ENCODE data around the gene ZNF593OS. TPM values are rescaled to one million over a fixed set of nuclear protein-coding genes. Genes with fewer than 3 reads are reported as not detected.

ZNF593OS gene
- polyA plus RNA-seq, 1 experiment = not detected

GRCh38 chr1:26188477-26188876 lies 16.8 kb upstream of the ZNF593OS start:
- Histone ChIP-seq H3K4me3 (ENCODE audit: low read depth, low read length) (no peak overlapping the region), H3K27me3 (ENCODE audit: control insufficient read depth, insufficient read depth, low read length) (peaks cover 11% of the 10 kb centered on the region), H3K9me3 (ENCODE audit: control insufficient read depth, insufficient read depth, low read length) (no peaks in the 10 kb centered on the region), H3K27ac (ENCODE audit: low read depth, low read length) (no peak overlapping the region)
- ChIA-PET POLR2A (no interaction called here), CTCF (no interaction called here)
- TF ChIP-seq CTCF (IDR thresholded peaks at IDR 0.05; ENCODE audit: low read depth, low read length) = no peak
- DNase-seq (ENCODE audit: low read depth, low spot score) = no peak

GRCh38 chr1:26187882-26188281 lies 16.2 kb upstream of the ZNF593OS start:
- H3K27me3 ChIP-seq (ENCODE audit: control insufficient read depth, insufficient read depth, low read length) = peaks cover 6% of the 10 kb centered on the region
- TF ChIP-seq CTCF (IDR thresholded peaks at IDR 0.05; ENCODE audit: low read depth, low read length) = no peak
- H3K27ac ChIP-seq (ENCODE audit: low read depth, low read length) = no peak overlapping the region
- POLR2A ChIA-PET = interaction anchor here (0.6 kb wide), 1 partner anchor 11 kb away, joined by 3 read pairs; no protein-coding TSS in a partner anchor
- no peaks in the 10 kb centered on the region for H3K9me3 ChIP-seq (ENCODE audit: control insufficient read depth, insufficient read depth, low read length)
- CTCF ChIA-PET = no interaction called here
- H3K4me3 ChIP-seq (ENCODE audit: low read depth, low read length) = no peak overlapping the region
- no peak for DNase-seq (ENCODE audit: low read depth, low spot score)

- Histone ChIP-seq H3K27me3 (ENCODE audit: control insufficient read depth, insufficient read depth, low read length) (peaks cover 5% of the 10 kb centered on the region), H3K4me3 (ENCODE audit: low read depth, low read length) (no peak overlapping the region)
Measured at GRCh38 chr1:26184883-26185282, 13.3 kb upstream of the ZNF593OS start.

GRCh38 chr1:26184086-26184485 lies 12.5 kb upstream of the ZNF593OS start:
- no peak for TF ChIP-seq CTCF (IDR thresholded peaks at IDR 0.05; ENCODE audit: low read depth, low read length)
- ChIA-PET POLR2A (no interaction called here), CTCF (no interaction called here)
- peaks cover 9% of the 10 kb centered on the region for H3K27me3 ChIP-seq (ENCODE audit: control insufficient read depth, insufficient read depth, low read length)
- no peak for DNase-seq (ENCODE audit: low read depth, low spot score)
- no peaks in the 10 kb centered on the region for H3K9me3 ChIP-seq (ENCODE audit: control insufficient read depth, insufficient read depth, low read length)
- H3K27ac ChIP-seq (ENCODE audit: low read depth, low read length) = no peak overlapping the region
- H3K4me3 ChIP-seq (ENCODE audit: low read depth, low read length) = no peak overlapping the region

More at GRCh38 chr1:26184883-26185282, 13.3 kb upstream of the ZNF593OS start:
- no peak for TF ChIP-seq CTCF (IDR thresholded peaks at IDR 0.05; ENCODE audit: low read depth, low read length)
- ChIA-PET POLR2A (no interaction called here), CTCF (no interaction called here)
- Histone ChIP-seq H3K27ac (ENCODE audit: low read depth, low read length) (no peak overlapping the region), H3K9me3 (ENCODE audit: control insufficient read depth, insufficient read depth, low read length) (no peaks in the 10 kb centered on the region)
- DNase-seq (ENCODE audit: low read depth, low spot score) = no peak

- DNase-seq (ENCODE audit: low read depth, low spot score) = no peak
- H3K4me3 ChIP-seq (ENCODE audit: low read depth, low read length) = no peak overlapping the region
- POLR2A ChIA-PET = interaction anchor here (0.6 kb wide), 1 partner anchor 38 kb away, joined by 3 read pairs; no protein-coding TSS in a partner anchor
- TF ChIP-seq CTCF (IDR thresholded peaks at IDR 0.05; ENCODE audit: low read depth, low read length) = no peak
- no peaks in the 10 kb centered on the region for H3K9me3 ChIP-seq (ENCODE audit: control insufficient read depth, insufficient read depth, low read length)
- H3K27ac ChIP-seq (ENCODE audit: low read depth, low read length) = no peak overlapping the region
- CTCF ChIA-PET = no interaction called here
- H3K27me3 ChIP-seq (ENCODE audit: control insufficient read depth, insufficient read depth, low read length) = peaks cover 9% of the 10 kb centered on the region
Measured at GRCh38 chr1:26182383-26182696, 10.7 kb upstream of the ZNF593OS start.
